PC-9 (cell line): ENCODE results near the gene AQR.

Experiments used
- EZH2 ChIP-seq: fragments of 200-600 bp; sonication (generic); IDR thresholded peaks from 2 replicates; pipeline ENCODE4 v1.8.0; 2017; ENCODE audit warnings: antibody characterized with exemption, low read depth
- TF ChIP-seq, protein P1 (sequence below): fragments of 200-600 bp; sonication (generic); conservative IDR thresholded peaks from 2 replicates; pipeline ENCODE4 v1.6.1; 2017; ENCODE audit warnings: mixed run types, antibody characterized with exemption, mild to moderate bottlenecking, moderate library complexity

DNA sequence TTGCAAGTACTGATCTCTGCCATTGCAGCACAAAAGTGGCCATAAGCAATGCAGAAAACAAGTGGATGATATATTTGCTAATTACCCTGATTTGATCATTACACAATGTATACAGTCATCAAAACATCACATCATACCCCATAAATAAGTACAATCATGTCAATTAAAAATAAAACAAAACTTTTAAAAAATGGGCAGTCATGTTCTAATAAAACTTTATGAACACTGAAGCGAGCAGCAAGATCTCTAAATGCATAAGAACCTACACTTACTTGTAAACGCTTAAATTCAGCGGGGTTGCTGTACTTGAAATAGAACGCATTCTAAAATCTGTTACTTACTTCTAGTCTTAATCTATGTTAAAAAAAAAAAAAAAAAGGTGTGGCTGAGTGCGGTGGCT lies 73.4 kb downstream of the AQR start:
- TF ChIP-seq, protein P1, sequence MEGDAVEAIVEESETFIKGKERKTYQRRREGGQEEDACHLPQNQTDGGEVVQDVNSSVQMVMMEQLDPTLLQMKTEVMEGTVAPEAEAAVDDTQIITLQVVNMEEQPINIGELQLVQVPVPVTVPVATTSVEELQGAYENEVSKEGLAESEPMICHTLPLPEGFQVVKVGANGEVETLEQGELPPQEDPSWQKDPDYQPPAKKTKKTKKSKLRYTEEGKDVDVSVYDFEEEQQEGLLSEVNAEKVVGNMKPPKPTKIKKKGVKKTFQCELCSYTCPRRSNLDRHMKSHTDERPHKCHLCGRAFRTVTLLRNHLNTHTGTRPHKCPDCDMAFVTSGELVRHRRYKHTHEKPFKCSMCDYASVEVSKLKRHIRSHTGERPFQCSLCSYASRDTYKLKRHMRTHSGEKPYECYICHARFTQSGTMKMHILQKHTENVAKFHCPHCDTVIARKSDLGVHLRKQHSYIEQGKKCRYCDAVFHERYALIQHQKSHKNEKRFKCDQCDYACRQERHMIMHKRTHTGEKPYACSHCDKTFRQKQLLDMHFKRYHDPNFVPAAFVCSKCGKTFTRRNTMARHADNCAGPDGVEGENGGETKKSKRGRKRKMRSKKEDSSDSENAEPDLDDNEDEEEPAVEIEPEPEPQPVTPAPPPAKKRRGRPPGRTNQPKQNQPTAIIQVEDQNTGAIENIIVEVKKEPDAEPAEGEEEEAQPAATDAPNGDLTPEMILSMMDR, result no peak
- no peak for TF ChIP-seq EZH2
